Measurements from ENCODE around the gene CALCOCO1. TPM values are rescaled to one million over a fixed set of nuclear protein-coding genes. Genes with fewer than 3 reads are reported as not detected.

The CALCOCO1 gene
- total RNA-seq, 2 experiments from 2014 or later: 23.8 to 27.9 TPM

Other genes with a start within 250 kb of the CALCOCO1 start
- 10 to 100 TPM; 22.7 to 22.9 TPM for gene MAP3K12, start 228.0 kb downstream of the CALCOCO1 start, total RNA-seq
- gene TARBP2, start 226.2 kb downstream of the CALCOCO1 start, total RNA-seq: 10 to 100 TPM; 30.3 to 36.9 TPM
- not detected for gene NPFF, start 220.0 kb downstream of the CALCOCO1 start, total RNA-seq
- 10 to 100 TPM; 27.7 to 28.7 TPM for gene ATF7, start 101.1 kb downstream of the CALCOCO1 start, total RNA-seq
- 100 to 1,000 TPM; 241 to 247 TPM for gene ATP5MC2, start 51.4 kb downstream of the CALCOCO1 start, total RNA-seq
- gene CISTR, start 24.5 kb upstream of the CALCOCO1 start, total RNA-seq: not detected
- gene HOXC13, start 211.4 kb upstream of the CALCOCO1 start, total RNA-seq: not detected
- gene HOXC12, start 227.5 kb upstream of the CALCOCO1 start, total RNA-seq: not detected
- gene HOXC11, start 245.7 kb upstream of the CALCOCO1 start, total RNA-seq: not detected
- gene HOTAIR, start 247.5 kb upstream of the CALCOCO1 start, total RNA-seq: not detected